A549 treated with AZD2906 at 1 μM for 4 hours (cell line): Measurements from ENCODE around the gene CCDC88B. TPM values are rescaled to one million over a fixed set of nuclear protein-coding genes. Genes with fewer than 3 reads are reported as not detected.

Source experiments
- total RNA-seq: library from RNA; stranded (reverse); fragments of 200-300 nt; extraction: Qiagen RNA extraction; gene quantifications from 5 replicates; pipeline ENCODE4 v1.2.3, GENCODE V29; 2022

The CCDC88B gene, protein sequence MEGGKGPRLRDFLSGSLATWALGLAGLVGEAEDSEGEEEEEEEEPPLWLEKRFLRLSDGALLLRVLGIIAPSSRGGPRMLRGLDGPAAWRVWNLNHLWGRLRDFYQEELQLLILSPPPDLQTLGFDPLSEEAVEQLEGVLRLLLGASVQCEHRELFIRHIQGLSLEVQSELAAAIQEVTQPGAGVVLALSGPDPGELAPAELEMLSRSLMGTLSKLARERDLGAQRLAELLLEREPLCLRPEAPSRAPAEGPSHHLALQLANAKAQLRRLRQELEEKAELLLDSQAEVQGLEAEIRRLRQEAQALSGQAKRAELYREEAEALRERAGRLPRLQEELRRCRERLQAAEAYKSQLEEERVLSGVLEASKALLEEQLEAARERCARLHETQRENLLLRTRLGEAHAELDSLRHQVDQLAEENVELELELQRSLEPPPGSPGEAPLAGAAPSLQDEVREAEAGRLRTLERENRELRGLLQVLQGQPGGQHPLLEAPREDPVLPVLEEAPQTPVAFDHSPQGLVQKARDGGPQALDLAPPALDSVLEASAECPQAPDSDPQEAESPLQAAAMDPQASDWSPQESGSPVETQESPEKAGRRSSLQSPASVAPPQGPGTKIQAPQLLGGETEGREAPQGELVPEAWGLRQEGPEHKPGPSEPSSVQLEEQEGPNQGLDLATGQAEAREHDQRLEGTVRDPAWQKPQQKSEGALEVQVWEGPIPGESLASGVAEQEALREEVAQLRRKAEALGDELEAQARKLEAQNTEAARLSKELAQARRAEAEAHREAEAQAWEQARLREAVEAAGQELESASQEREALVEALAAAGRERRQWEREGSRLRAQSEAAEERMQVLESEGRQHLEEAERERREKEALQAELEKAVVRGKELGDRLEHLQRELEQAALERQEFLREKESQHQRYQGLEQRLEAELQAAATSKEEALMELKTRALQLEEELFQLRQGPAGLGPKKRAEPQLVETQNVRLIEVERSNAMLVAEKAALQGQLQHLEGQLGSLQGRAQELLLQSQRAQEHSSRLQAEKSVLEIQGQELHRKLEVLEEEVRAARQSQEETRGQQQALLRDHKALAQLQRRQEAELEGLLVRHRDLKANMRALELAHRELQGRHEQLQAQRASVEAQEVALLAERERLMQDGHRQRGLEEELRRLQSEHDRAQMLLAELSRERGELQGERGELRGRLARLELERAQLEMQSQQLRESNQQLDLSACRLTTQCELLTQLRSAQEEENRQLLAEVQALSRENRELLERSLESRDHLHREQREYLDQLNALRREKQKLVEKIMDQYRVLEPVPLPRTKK (N-terminal part only)
- 8.6 to 10.5 TPM (median 10.2 TPM) in 5 replicates for total RNA-seq

DNA sequence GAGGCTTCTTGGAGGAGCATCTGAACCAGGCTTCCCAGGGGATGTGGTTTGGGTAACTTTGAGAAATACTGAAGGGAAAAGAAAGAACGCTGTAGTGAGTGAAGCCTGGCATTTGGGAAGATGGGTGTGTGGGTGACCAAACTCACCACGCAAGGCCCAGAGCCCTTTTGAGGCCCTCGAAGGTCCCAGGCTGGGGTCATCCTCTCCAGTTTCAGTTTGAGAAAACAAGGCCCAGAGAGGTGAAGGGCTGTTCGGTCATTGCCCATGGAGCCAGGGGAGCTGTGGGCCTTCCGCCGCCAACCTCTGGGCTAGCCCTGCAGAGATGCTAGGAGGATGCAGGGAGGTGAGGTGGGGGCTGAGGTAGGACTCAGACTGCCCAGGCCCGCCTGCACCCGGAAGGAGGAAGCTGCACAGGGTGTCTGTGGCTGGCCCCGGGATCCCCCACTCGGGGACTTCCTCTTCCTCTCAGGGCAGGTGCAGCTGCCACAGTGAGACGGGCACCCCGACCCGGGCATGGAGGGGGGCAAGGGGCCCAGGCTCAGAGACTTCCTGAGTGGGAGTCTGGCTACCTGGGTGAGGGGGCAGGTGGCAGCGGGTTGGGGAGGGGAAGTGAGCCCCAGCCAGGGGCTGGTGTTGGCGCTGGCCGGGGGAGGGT is at the start of gene CCDC88B:
CCDC88B (plus strand) TSS at position 451 of the 655 bp plus-strand sequence; CDS start at position 514, 63 bp downstream.

DNA sequence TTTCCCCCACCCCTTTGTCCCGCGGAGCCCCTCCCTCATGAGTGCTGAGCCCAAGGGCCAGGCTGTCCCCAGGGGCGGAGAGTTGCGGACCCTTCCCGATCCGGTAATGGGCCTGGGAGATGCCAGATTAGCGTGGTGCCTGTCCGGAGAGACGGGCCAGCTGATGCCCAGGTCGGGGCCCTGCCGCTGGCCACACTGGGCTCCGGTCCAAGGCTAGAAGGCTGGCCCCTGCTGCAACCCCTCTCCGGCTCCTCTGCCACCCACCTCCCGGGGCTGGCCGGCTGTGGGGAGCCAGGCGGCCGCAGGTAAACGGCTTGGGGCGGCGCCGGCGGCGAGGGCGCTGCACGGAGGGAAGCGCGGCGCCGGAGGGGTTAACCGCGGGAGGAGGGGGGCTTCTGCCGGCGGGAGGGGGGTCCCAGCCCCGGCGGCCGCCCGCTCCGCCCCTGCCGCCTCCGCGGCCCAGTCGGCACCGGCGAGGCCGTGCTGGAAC is 48.7 kb upstream of the CCDC88B start, which contains the start of gene KCNK4:
KCNK4 (plus strand) TSS at position 41 of the 490 bp plus-strand sequence. CDS start 1,717 bp downstream, outside the sequence.

DNA sequence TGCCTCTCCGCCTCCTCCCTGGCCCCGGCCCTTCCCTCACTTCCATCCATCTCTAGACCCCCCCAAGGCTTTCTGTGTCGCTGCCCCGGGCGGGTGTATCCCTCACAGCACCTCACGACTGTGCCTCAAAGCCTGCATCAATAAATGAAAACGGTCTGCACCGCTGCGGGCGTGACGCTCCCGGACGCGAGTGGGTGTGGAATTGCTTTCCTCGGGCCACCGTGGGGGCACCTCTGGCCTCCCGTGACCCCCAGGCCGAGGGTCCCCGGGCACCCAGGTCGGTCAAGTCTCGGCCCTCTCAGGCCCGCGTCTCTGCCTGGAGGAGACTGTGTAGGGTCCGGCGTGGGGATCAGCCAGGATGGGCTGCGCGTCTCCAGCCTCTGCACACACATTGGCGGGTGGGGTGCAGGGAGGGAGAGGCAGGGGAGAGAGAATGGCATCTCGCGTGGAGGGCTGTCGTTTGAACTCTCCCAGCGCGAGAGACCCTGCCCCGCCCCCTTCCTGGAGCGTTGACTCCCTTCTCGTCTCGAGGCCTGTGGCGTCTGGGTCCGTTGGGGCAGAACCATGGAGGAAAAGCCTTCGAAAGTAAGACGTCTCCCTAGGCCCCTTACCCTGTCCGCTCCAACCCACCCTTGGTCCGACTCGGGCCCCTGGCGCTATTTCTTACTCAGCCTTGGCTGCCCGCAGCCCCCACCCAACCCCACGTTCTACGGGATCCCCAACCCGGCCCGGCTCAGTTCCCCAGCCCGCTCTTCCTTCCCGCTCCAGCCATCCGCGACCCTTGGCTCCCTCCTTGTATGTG is 40.0 kb upstream of the CCDC88B start, which contains the start of gene CATSPERZ:
CATSPERZ (plus strand) TSS at position 512 of the 802 bp plus-strand sequence; CDS start at position 565, 53 bp downstream.

DNA sequence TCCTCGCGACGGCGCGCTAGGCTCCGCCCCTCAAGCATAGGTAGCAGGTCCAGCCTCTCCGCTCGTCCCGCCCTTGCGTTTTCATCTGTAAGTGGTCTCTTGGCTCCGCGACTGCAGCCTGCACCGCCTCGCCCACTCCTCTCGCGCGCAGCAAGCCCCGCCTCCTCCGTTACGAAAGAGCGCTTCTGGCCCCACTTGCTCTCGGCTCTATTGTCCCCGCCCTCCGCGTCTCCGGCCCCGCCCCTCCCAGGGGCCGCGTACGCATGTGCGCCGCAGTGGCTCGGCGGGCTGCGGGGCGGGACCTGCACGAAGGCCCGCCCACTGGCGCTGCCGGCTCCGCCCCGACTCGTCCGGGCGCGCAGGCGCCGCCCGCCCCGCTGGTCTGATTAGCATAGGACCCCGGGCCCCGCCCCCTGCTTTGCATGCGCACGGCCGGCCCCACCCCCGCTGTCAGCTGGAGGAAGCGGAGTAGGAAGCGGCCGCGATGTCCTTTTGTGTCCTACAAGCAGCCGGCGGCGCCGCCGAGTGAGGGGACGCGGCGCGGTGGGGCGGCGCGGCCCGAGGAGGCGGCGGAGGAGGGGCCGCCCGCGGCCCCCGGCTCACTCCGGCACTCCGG is 34.8 kb upstream of the CCDC88B start, which contains the start of gene ESRRA:
ESRRA (plus strand) TSS at position 450 of the 616 bp plus-strand sequence. CDS start 1,656 bp downstream, outside the sequence.

DNA sequence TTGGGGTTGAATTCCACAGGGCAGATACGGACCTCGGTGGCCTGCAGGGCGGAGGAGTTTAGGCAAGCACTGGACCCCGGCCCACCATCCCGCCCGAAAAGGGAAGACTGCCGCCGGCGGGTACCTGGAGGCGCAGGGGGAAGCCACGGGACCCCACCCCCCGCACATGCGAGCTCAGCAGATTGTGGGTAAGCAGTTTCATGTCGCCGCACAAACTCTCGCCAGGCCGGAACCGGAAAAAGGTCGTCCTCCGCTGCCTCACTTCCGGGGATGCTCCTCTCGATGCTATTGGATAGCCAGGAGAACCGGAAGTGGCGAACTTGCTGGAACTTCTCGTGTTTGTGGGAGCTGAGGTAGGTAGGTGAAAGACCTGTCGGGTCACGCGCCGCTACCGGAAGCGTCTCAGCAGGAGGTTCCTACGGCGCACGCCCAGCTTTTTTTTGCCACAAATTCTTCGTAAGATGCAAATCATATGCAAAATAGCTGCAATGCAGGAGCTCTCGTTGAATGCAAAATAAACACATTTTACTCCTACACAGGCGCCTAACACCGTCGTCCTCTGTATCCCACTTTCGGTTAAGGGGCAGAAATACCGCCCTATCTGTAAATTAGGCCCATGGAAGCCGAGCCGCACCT is 22.6 kb upstream of the CCDC88B start, which contains the start of gene TRMT112:
TRMT112 (minus strand) TSS at position 235 of the 636 bp plus-strand sequence; CDS start at position 202, 33 bp downstream.

DNA sequence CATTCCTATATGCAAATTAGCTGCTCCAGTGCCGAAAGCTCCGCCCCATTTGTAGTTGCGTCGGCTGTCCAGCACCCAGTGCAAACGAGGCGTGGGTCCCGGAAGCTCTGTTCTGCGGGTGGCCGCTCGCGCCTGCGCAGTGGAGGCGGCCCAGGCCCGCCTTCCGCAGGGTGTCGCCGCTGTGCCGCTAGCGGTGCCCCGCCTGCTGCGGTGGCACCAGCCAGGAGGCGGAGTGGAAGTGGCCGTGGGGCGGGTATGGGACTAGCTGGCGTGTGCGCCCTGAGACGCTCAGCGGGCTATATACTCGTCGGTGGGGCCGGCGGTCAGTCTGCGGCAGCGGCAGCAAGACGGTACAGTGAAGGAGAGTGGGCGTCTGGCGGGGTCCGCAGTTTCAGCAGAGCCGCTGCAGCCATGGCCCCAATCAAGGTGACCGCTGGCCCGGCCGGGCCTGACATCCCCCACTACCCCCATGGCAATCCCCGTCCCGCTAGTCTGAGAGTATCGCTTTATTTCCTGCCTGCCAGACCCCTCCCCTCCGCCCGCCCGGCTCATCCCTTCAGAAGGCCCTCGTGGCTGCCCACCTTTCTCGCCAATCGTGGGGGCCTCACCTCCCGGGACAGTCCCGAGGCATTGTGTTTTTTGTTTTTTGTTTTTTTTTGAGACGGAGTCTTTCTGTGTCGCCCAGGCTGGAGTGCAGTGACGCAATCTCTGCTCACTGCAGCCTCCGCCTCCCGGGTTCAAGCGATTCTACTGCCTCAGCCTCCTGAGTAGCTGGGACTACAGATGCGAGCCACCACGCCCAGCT is 21.8 kb upstream of the CCDC88B start, which contains the start of gene PRDX5:
PRDX5 (plus strand) TSS at position 161 of the 805 bp plus-strand sequence; CDS start at position 256, 95 bp downstream.

DNA sequence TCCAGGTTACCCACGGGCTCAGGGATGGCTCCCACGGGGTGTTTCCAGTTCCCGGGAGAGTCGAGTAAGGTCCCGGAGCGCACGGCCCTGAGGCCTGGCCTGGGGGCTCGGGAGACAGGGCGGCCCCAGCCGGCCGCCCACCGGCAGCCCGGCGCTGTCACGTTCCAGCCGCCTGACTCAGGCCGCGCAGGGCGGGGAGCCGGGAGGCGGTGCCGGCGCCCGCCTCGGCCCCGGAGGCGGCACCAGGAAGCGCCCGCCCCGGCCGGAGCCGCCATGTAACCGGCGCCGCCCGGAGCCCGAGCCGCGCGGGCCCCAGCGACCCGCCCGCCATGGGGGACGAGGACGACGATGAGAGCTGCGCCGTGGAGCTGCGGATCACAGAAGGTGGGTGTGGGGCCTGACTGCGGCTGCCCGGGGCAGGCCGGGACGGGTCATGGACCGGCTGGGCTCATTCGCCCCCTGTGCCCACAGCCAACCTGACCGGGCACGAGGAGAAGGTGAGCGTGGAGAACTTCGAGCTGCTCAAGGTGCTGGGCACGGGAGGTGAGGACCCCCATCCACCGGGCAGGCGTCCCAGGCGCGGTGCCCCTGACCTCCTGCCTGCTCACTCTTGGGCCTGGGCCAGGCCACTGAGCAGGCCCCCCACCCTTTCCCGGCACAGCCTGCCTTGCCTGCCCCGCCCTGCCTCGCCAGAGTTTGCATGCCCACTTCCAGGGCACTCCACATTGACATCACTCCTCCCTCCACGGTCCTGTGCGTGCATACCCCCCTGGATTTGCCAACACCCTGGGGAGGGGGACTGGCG is 19.1 kb downstream of the CCDC88B start, which contains the start of gene RPS6KA4:
RPS6KA4 (plus strand) TSS at position 256 of the 805 bp plus-strand sequence; CDS start at position 330, 74 bp downstream.

Other genes with a start within 250 kb of the CCDC88B start
- gene MACROD1, start 174.1 kb upstream of the CCDC88B start, total RNA-seq, result 8.9 to 15.3 TPM (median 13.1 TPM) in 5 replicates
- gene STIP1, start 154.0 kb upstream of the CCDC88B start, total RNA-seq, result 213 to 262 TPM (median 229 TPM) in 5 replicates
- 0.85 to 3.0 TPM (median 1.3 TPM) in 5 replicates for gene FERMT3, start 133.5 kb upstream of the CCDC88B start, total RNA-seq
- gene TRPT1, start 114.0 kb upstream of the CCDC88B start, total RNA-seq, result 15.6 to 26.8 TPM (median 25.0 TPM) in 5 replicates
- gene NUDT22, start 113.9 kb upstream of the CCDC88B start, total RNA-seq, result 31.4 to 40.3 TPM (median 38.4 TPM) in 5 replicates
- gene DNAJC4, start 109.7 kb upstream of the CCDC88B start, total RNA-seq, result 17.5 to 23.5 TPM (median 21.8 TPM) in 5 replicates
- 32.0 to 52.7 TPM (median 48.0 TPM) in 5 replicates for gene VEGFB, start 105.6 kb upstream of the CCDC88B start, total RNA-seq
- 125 to 146 TPM (median 138 TPM) in 5 replicates for gene FKBP2, start 99.1 kb upstream of the CCDC88B start, total RNA-seq
- 208 to 384 TPM (median 359 TPM) in 5 replicates for gene PPP1R14B, start 93.3 kb upstream of the CCDC88B start, total RNA-seq
- gene PLCB3, start 88.7 kb upstream of the CCDC88B start, total RNA-seq, result 17.0 to 23.5 TPM (median 19.6 TPM) in 5 replicates
- 72.5 to 96.8 TPM (median 92.7 TPM) in 5 replicates for gene BAD, start 55.5 kb upstream of the CCDC88B start, total RNA-seq
- gene GPR137, start 54.4 kb upstream of the CCDC88B start, total RNA-seq, result 32.9 to 50.2 TPM (median 46.3 TPM) in 5 replicates
- 0.07 to 0.14 TPM in 2 of 5 replicates, not detected in the others for gene KCNK4, start 48.9 kb upstream of the CCDC88B start, total RNA-seq
- 2.2 to 3.2 TPM (median 2.6 TPM) in 5 replicates for gene CATSPERZ, start 39.8 kb upstream of the CCDC88B start, total RNA-seq
- 38.1 to 59.3 TPM (median 55.6 TPM) in 5 replicates for gene ESRRA, start 34.7 kb upstream of the CCDC88B start, total RNA-seq
- gene TRMT112, start 22.6 kb upstream of the CCDC88B start, total RNA-seq, result 377 to 453 TPM (median 410 TPM) in 5 replicates
- gene PRDX5, start 22.1 kb upstream of the CCDC88B start, total RNA-seq, result 370 to 500 TPM (median 472 TPM) in 5 replicates
- gene RPS6KA4, start 19.0 kb downstream of the CCDC88B start, total RNA-seq, result 50.3 to 66.1 TPM (median 60.0 TPM) in 5 replicates
- gene SLC22A11, start 215.7 kb downstream of the CCDC88B start, total RNA-seq, result 0.09 to 0.10 TPM in 2 of 5 replicates, not detected in the others